ENCODE results near the gene GBE1.

The GBE1 gene

GRCh38 chr3:81743096-81744025, 18.1 kb downstream of the GBE1 start:
- peaks cover 0 to 5% (median under 1%) of the 10 kb centered on the region in 4 experiments for H3K36me3 ChIP-seq (ENCODE audit: control insufficient read depth in 4 of 4, insufficient read depth in 4 of 4, low read length in 3 of 4)
- ChIA-PET POLR2A (no interaction called here), CTCF (interaction anchor here (1.0 to 1.2 kb wide), 2 partner anchors 14 to 20 kb away, joined by 3 read pairs; no protein-coding TSS in a partner anchor)
- H3K9me3 ChIP-seq (ENCODE audit: control extremely low read depth in 1 of 5, control insufficient read depth in 4 of 5, insufficient read depth in 2 of 5, low read depth in 1 of 5, low read length in 4 of 5) = peaks cover 0 to 1% (median 0%) of the 10 kb centered on the region in 5 experiments
- no peaks in the 10 kb centered on the region for H3K27me3 ChIP-seq (replicated peaks in 2 of 5; ENCODE audit: control insufficient read depth in 4 of 5, insufficient read depth in 5 of 5, low read length in 4 of 5)
- peaks cover 0 to 15% (median 8%) of the 10 kb centered on the region in 4 experiments for H3K4me1 ChIP-seq (ENCODE audit: control extremely low read depth in 1 of 4, control insufficient read depth in 4 of 4, insufficient read depth in 4 of 4, low read length in 3 of 4)
- peak; percentile 65 to 96 (median 95) for DNase-seq
- H3K4me3 ChIP-seq (ENCODE audit: control insufficient read depth in 1 of 7, extremely low read depth in 1 of 7, insufficient read depth in 4 of 7, low read depth in 2 of 7, low read length in 6 of 7) = no peak overlapping the region
- H3K27ac ChIP-seq (ENCODE audit: insufficient read depth in 1 of 2, low read depth in 1 of 2, low read length in 2 of 2, poor library complexity in 1 of 2, severe bottlenecking in 2 of 2) = no peak overlapping the region
- 53% methylated on average over 4 of the region's 5 CpGs for WGBS (ENCODE audit: insufficient coverage)

- Histone ChIP-seq H3K27me3 (replicated peaks in 2 of 5; ENCODE audit: control insufficient read depth in 4 of 5, insufficient read depth in 5 of 5, low read length in 4 of 5) (no peaks in the 10 kb centered on the region), H3K27ac (ENCODE audit: insufficient read depth in 1 of 2, low read depth in 1 of 2, low read length in 2 of 2, poor library complexity in 1 of 2, severe bottlenecking in 2 of 2) (no peak overlapping the region), H3K9me3 (ENCODE audit: control extremely low read depth in 1 of 5, control insufficient read depth in 4 of 5, insufficient read depth in 2 of 5, low read depth in 1 of 5, low read length in 4 of 5) (peaks cover 0 to 1% (median 0%) of the 10 kb centered on the region in 5 experiments), H3K4me3 (ENCODE audit: control insufficient read depth in 1 of 7, extremely low read depth in 1 of 7, insufficient read depth in 4 of 7, low read depth in 2 of 7, low read length in 6 of 7) (no peak overlapping the region), H3K4me1 (ENCODE audit: control extremely low read depth in 1 of 4, control insufficient read depth in 4 of 4, insufficient read depth in 4 of 4, low read length in 3 of 4) (peaks cover 0 to 15% (median 8%) of the 10 kb centered on the region in 4 experiments), H3K36me3 (ENCODE audit: control insufficient read depth in 4 of 4, insufficient read depth in 4 of 4, low read length in 3 of 4) (peaks cover 0 to 5% (median under 1%) of the 10 kb centered on the region in 4 experiments)
- DNase-seq = no peak
- 93% methylated on average over 4 of the region's 6 CpGs for WGBS (ENCODE audit: insufficient coverage)
- ChIA-PET CTCF (interaction anchor here (1.2 kb wide), 1 partner anchor 14 kb away, joined by 3 read pairs; no protein-coding TSS in a partner anchor), POLR2A (no interaction called here)
Observed at GRCh38 chr3:81742581-81742980, 18.9 kb downstream of the GBE1 start.

GRCh38 chr3:81741216-81741615, 20.2 kb downstream of the GBE1 start:
- CTCF ChIA-PET = no interaction called here

GRCh38 chr3:81740731-81741130, 20.7 kb downstream of the GBE1 start:
- H3K36me3 ChIP-seq (ENCODE audit: control insufficient read depth in 4 of 4, insufficient read depth in 4 of 4, low read length in 3 of 4) = peaks cover 0 to 5% (median under 1%) of the 10 kb centered on the region in 4 experiments
- ChIA-PET POLR2A (no interaction called here), CTCF (interaction anchor here (1.7 kb wide), 1 partner anchor 389 kb away, joined by 4 read pairs; no protein-coding TSS in a partner anchor)
- H3K9me3 ChIP-seq (ENCODE audit: control extremely low read depth in 1 of 5, control insufficient read depth in 4 of 5, insufficient read depth in 2 of 5, low read depth in 1 of 5, low read length in 4 of 5) = peaks cover 0 to 1% (median 0%) of the 10 kb centered on the region in 5 experiments
- no peak for DNase-seq
- peaks cover 0 to 15% (median 8%) of the 10 kb centered on the region in 4 experiments for H3K4me1 ChIP-seq (ENCODE audit: control extremely low read depth in 1 of 4, control insufficient read depth in 4 of 4, insufficient read depth in 4 of 4, low read length in 3 of 4)
- no peak overlapping the region for H3K4me3 ChIP-seq (ENCODE audit: control insufficient read depth in 1 of 7, extremely low read depth in 1 of 7, insufficient read depth in 4 of 7, low read depth in 2 of 7, low read length in 6 of 7)
- H3K27me3 ChIP-seq (replicated peaks in 2 of 5; ENCODE audit: control insufficient read depth in 4 of 5, insufficient read depth in 5 of 5, low read length in 4 of 5) = no peaks in the 10 kb centered on the region
- no CpG with 5 or more reads among the region's 1 CpG for WGBS (ENCODE audit: insufficient coverage)
- H3K27ac ChIP-seq (ENCODE audit: insufficient read depth in 1 of 2, low read depth in 1 of 2, low read length in 2 of 2, poor library complexity in 1 of 2, severe bottlenecking in 2 of 2) = no peak overlapping the region

More at GRCh38 chr3:81741216-81741615, 20.2 kb downstream of the GBE1 start:
- DNase-seq = no peak
- Histone ChIP-seq H3K27me3 (replicated peaks in 2 of 5; ENCODE audit: control insufficient read depth in 4 of 5, insufficient read depth in 5 of 5, low read length in 4 of 5) (no peaks in the 10 kb centered on the region), H3K27ac (ENCODE audit: insufficient read depth in 1 of 2, low read depth in 1 of 2, low read length in 2 of 2, poor library complexity in 1 of 2, severe bottlenecking in 2 of 2) (no peak overlapping the region), H3K4me1 (ENCODE audit: control extremely low read depth in 1 of 4, control insufficient read depth in 4 of 4, insufficient read depth in 4 of 4, low read length in 3 of 4) (peaks cover 0 to 15% (median 8%) of the 10 kb centered on the region in 4 experiments), H3K36me3 (ENCODE audit: control insufficient read depth in 4 of 4, insufficient read depth in 4 of 4, low read length in 3 of 4) (peaks cover 0 to 5% (median under 1%) of the 10 kb centered on the region in 4 experiments), H3K9me3 (ENCODE audit: control extremely low read depth in 1 of 5, control insufficient read depth in 4 of 5, insufficient read depth in 2 of 5, low read depth in 1 of 5, low read length in 4 of 5) (peaks cover 0 to 1% (median 0%) of the 10 kb centered on the region in 5 experiments), H3K4me3 (ENCODE audit: control insufficient read depth in 1 of 7, extremely low read depth in 1 of 7, insufficient read depth in 4 of 7, low read depth in 2 of 7, low read length in 6 of 7) (no peak overlapping the region)
- WGBS (ENCODE audit: insufficient coverage) = no CpG with 5 or more reads among the region's 1 CpG
- POLR2A ChIA-PET = no interaction called here

GRCh38 chr3:81735334-81735733, 26.1 kb downstream of the GBE1 start:
- H3K27me3 ChIP-seq (replicated peaks in 2 of 5; ENCODE audit: control insufficient read depth in 4 of 5, insufficient read depth in 5 of 5, low read length in 4 of 5) = no peaks in the 10 kb centered on the region
- no peaks in the 10 kb centered on the region for H3K4me1 ChIP-seq (ENCODE audit: control extremely low read depth in 1 of 4, control insufficient read depth in 4 of 4, insufficient read depth in 4 of 4, low read length in 3 of 4)
- peaks cover 0 to 5% (median under 1%) of the 10 kb centered on the region in 4 experiments for H3K36me3 ChIP-seq (ENCODE audit: control insufficient read depth in 4 of 4, insufficient read depth in 4 of 4, low read length in 3 of 4)
- H3K4me3 ChIP-seq (ENCODE audit: control insufficient read depth in 1 of 7, extremely low read depth in 1 of 7, insufficient read depth in 4 of 7, low read depth in 2 of 7, low read length in 6 of 7) = no peak overlapping the region
- no peak overlapping the region for H3K27ac ChIP-seq (ENCODE audit: insufficient read depth in 1 of 2, low read depth in 1 of 2, low read length in 2 of 2, poor library complexity in 1 of 2, severe bottlenecking in 2 of 2)
- DNase-seq = no peak
- ChIA-PET POLR2A (interaction anchor here (0.6 kb wide), 1 partner anchor 366 kb away, joined by 4 read pairs; no protein-coding TSS in a partner anchor), CTCF (no interaction called here)
- WGBS (ENCODE audit: insufficient coverage) = 100% methylated on average over 4 of the region's 5 CpGs
- H3K9me3 ChIP-seq (ENCODE audit: control extremely low read depth in 1 of 5, control insufficient read depth in 4 of 5, insufficient read depth in 2 of 5, low read depth in 1 of 5, low read length in 4 of 5) = no peaks in the 10 kb centered on the region

GRCh38 chr3:81734742-81735141, 26.7 kb downstream of the GBE1 start:
- CTCF ChIA-PET = no interaction called here
- no peak for DNase-seq
- peaks cover 0 to 5% (median under 1%) of the 10 kb centered on the region in 4 experiments for H3K36me3 ChIP-seq (ENCODE audit: control insufficient read depth in 4 of 4, insufficient read depth in 4 of 4, low read length in 3 of 4)
- POLR2A ChIA-PET = no interaction called here
- H3K9me3 ChIP-seq (ENCODE audit: control extremely low read depth in 1 of 5, control insufficient read depth in 4 of 5, insufficient read depth in 2 of 5, low read depth in 1 of 5, low read length in 4 of 5) = no peaks in the 10 kb centered on the region
- WGBS (ENCODE audit: insufficient coverage) = 100% methylated on average over 1 of the region's 1 CpG
- H3K27ac ChIP-seq (ENCODE audit: insufficient read depth in 1 of 2, low read depth in 1 of 2, low read length in 2 of 2, poor library complexity in 1 of 2, severe bottlenecking in 2 of 2) = no peak overlapping the region
- H3K27me3 ChIP-seq (replicated peaks in 2 of 5; ENCODE audit: control insufficient read depth in 4 of 5, insufficient read depth in 5 of 5, low read length in 4 of 5) = no peaks in the 10 kb centered on the region
- no peaks in the 10 kb centered on the region for H3K4me1 ChIP-seq (ENCODE audit: control extremely low read depth in 1 of 4, control insufficient read depth in 4 of 4, insufficient read depth in 4 of 4, low read length in 3 of 4)
- no peak overlapping the region for H3K4me3 ChIP-seq (ENCODE audit: control insufficient read depth in 1 of 7, extremely low read depth in 1 of 7, insufficient read depth in 4 of 7, low read depth in 2 of 7, low read length in 6 of 7)

GRCh38 chr3:81732642-81733041, 28.8 kb downstream of the GBE1 start:
- Histone ChIP-seq H3K9me3 (ENCODE audit: control extremely low read depth in 1 of 5, control insufficient read depth in 4 of 5, insufficient read depth in 2 of 5, low read depth in 1 of 5, low read length in 4 of 5) (no peaks in the 10 kb centered on the region), H3K36me3 (ENCODE audit: control insufficient read depth in 4 of 4, insufficient read depth in 4 of 4, low read length in 3 of 4) (peaks cover 0 to 2% (median 0%) of the 10 kb centered on the region in 4 experiments), H3K27me3 (replicated peaks in 2 of 5; ENCODE audit: control insufficient read depth in 4 of 5, insufficient read depth in 5 of 5, low read length in 4 of 5) (no peaks in the 10 kb centered on the region), H3K27ac (ENCODE audit: insufficient read depth in 1 of 2, low read depth in 1 of 2, low read length in 2 of 2, poor library complexity in 1 of 2, severe bottlenecking in 2 of 2) (no peak overlapping the region), H3K4me1 (ENCODE audit: control extremely low read depth in 1 of 4, control insufficient read depth in 4 of 4, insufficient read depth in 4 of 4, low read length in 3 of 4) (no peaks in the 10 kb centered on the region), H3K4me3 (ENCODE audit: control insufficient read depth in 1 of 7, extremely low read depth in 1 of 7, insufficient read depth in 4 of 7, low read depth in 2 of 7, low read length in 6 of 7) (no peak overlapping the region)
- 100% methylated on average over 4 of the region's 4 CpGs for whole genome bisulfite sequencing (ENCODE audit: insufficient coverage)
- no peak for DNase-seq
- CTCF ChIA-PET = interaction anchor here (1.0 kb wide), 1 partner anchor 11 kb away, joined by 3 read pairs; no protein-coding TSS in a partner anchor
- POLR2A ChIA-PET = interaction anchor here (0.6 kb wide), 1 partner anchor 15 kb away, joined by 4 read pairs; no protein-coding TSS in a partner anchor
